Vagina (tissue), 2 donors: Measurements from ENCODE around the gene CTH.

Experiments
- POLR2AphosphoS5 ChIP-seq, 2 donors: sonication (generic); formaldehyde crosslinking; IDR thresholded peaks; one replicate each; pipeline ENCODE4 v1.9.0; 2017; ENCODE audit warnings: antibody characterized with exemption in 2 of 2, mild to moderate bottlenecking in 2 of 2, low read depth in 1 of 2; ENCODE audit not compliant: insufficient read depth in 1 of 2
- TF ChIP-seq, protein P1 (sequence below), 3 experiments: fragments of 450-650 bp in 2 of 3; fragments of 200-600 bp in 1 of 3; sonication (generic) in 1 of 3; IDR thresholded peaks; one replicate each; pipeline ENCODE4 v1.5.1; 2017 to 2019; ENCODE audit warnings: antibody characterized with exemption in 3 of 3, mild to moderate bottlenecking in 2 of 3, moderate library complexity in 2 of 3

DNA sequence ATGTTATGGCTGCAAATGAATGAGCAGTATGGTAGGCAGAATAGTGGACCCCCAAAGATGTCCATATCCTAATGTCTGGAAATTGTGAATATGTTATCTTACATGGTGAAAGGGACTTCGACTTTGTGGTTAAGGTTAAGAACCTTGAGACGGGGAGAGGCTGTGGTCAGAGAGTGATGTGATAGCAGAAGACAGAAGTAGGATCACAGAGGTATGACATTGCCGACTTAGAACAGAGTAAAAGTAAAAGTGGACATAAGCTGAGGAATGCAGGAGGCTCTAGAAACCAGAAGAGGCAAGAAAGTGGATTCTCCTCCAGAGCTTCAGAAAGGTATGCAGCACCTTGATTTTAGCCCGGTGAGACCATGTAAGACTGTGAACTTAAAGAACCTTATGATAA is 74.6 kb downstream of the CTH start:
- TF ChIP-seq, protein P1, sequence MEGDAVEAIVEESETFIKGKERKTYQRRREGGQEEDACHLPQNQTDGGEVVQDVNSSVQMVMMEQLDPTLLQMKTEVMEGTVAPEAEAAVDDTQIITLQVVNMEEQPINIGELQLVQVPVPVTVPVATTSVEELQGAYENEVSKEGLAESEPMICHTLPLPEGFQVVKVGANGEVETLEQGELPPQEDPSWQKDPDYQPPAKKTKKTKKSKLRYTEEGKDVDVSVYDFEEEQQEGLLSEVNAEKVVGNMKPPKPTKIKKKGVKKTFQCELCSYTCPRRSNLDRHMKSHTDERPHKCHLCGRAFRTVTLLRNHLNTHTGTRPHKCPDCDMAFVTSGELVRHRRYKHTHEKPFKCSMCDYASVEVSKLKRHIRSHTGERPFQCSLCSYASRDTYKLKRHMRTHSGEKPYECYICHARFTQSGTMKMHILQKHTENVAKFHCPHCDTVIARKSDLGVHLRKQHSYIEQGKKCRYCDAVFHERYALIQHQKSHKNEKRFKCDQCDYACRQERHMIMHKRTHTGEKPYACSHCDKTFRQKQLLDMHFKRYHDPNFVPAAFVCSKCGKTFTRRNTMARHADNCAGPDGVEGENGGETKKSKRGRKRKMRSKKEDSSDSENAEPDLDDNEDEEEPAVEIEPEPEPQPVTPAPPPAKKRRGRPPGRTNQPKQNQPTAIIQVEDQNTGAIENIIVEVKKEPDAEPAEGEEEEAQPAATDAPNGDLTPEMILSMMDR (IDR thresholded peaks at IDR 0.05), result no peak
- no peak for TF ChIP-seq POLR2AphosphoS5 (IDR thresholded peaks at IDR 0.05; ENCODE audit: insufficient read depth in 1 of 2, low read depth in 1 of 2)
